GM18502 (cell line): ENCODE data around the gene MED6.
A peak's percentile ranks its signal among the peaks of the same experiment; 100 is the strongest.

Experiments used
- ATAC-seq: cut with Tn5 transposase; IDR thresholded peaks from one replicate; pipeline ENCODE4 v1.9.1; 2021; ENCODE audit warnings: mild to moderate bottlenecking; ENCODE audit not compliant: unreplicated experiment, poor library complexity

MED6 gene, protein sequence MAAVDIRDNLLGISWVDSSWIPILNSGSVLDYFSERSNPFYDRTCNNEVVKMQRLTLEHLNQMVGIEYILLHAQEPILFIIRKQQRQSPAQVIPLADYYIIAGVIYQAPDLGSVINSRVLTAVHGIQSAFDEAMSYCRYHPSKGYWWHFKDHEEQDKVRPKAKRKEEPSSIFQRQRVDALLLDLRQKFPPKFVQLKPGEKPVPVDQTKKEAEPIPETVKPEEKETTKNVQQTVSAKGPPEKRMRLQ

GRCh38 chr14:70600382-70601157 is at the start of gene MED6:
Gene MED6, minus strand, starts transcription at chr14:70600655. Its CDS starts 18 bp downstream, at chr14:70600637.
- ATAC-seq = peak; percentile 96

- ATAC-seq = no peak
Observed at GRCh38 chr14:70649803-70650202, 49.3 kb upstream of the MED6 start.

- ATAC-seq = no peak
Observed at GRCh38 chr14:70648346-70648745, 47.9 kb upstream of the MED6 start.

GRCh38 chr14:70646705-70647104 is 46.2 kb upstream of the MED6 start:
- ATAC-seq = no peak

DNA sequence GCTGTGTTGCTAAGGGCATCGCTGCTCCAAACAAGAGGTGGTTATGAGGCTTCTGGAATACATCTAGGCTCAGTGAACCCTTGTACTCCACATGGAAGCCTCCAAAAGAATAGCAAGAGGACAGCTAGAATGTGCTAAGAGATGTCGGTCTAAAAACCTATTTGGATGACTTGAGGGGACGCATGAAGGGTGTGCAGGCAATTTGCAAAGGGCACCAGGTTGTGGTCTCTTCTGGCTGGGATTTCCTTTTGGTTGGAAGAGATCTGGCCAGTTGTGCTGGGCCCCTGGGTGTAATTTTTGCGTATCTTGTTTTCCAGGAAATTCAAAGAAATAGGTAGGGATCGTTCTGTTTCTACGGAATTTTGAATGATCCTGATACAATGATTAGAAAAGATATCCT is 45.4 kb upstream of the MED6 start:
- no peak for ATAC-seq

GRCh38 chr14:70643967-70644366 is 43.5 kb upstream of the MED6 start:
- ATAC-seq = no peak

DNA sequence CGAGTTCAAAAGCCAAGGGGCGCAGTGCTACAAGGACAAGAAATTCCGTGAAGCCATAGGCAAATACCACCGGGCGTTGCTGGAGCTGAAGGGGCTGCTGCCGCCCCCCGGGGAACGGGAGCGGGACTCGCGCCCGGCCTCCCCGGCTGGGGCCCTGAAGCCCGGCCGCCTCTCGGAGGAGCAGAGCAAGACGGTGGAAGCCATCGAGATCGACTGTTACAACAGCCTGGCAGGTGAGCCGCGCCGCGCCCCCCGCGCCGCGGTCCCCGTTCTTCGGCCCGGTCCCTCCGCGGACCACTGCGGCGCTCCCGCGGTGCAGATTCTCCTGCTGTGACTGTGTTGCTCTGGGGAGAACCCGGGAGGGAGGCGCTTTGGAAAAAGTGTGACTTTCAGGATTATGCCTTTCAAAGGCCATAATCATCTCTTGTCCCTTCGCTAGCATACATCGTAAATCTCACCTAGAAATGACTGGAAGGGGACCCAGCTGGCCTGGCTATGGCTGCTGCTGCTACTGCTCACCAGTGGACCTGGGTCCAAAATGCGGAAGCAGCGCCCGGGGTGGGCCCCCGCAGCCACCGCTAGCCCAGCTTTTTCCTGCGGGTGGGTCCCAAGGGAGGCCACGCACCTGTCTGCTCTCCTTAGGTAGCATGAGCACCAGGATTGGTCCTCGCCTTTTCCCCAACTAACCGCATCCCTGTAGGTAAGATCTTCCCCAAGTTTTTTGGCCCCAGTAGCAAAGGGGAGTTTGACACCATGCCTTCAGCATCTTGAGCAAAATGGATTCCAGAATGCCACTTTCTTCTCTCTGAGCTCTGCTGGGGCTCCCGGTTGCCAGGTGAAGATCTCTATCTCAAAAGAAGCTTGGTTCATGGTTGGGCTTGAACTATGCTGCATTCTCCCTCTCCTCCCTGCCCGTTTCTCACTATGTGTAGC is 42.1 kb upstream of the MED6 start:
- ATAC-seq = peak; percentile 37

- ATAC-seq = no peak
Observed at GRCh38 chr14:70641548-70642302, 41.3 kb upstream of the MED6 start, which contains the start of gene TTC9. Gene TTC9, plus strand, starts transcription at chr14:70641916. Its CDS starts 214 bp downstream, at chr14:70642130.

DNA sequence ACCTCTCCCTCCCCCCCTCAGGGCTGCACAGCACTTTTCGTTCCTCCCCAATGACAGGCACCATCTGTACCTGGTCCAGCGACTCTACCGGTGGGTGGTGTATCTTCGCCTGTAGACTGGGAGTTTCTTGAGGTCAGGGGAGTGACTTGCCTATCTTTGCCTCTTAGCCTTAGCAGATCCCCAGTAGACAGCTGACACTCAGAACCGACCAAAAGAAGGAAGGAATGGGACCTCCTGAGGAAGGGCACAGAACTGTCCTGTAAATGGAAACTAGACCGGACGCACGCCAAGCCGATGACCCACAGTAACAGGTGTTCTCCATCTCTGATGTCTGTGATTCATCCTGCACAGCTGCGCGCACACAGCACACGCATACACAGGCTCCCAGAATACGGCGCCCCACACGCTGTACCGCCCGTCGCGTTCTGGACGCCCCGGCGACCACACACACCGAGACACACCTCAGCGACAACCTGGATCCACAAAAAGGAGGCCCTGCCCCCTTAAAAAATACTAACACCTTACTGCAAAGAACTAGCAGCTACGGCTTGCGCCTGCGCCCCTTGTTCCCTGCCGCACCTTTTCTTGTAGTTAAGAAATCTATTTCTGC is 40.6 kb upstream of the MED6 start:
- peak; percentile 66 for ATAC-seq

DNA sequence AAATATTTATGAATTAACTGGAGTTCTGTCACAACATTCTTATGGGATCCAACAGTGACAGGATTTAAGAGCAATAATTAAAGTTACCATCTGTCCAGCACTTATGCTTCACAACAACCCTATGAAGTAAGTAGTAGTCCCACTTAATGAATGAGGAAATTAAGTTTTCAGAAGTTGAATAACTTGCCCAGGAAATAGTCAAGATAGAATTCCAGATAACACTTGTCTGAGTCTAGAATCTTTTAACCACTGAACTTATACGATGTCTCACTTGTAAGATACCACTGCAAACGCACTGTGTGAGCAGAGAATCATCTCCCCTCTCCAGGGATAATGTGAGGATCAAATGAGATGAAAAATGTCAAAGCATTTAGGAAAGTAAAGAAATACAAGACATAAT is 38.0 kb upstream of the MED6 start:
- ATAC-seq = no peak

DNA sequence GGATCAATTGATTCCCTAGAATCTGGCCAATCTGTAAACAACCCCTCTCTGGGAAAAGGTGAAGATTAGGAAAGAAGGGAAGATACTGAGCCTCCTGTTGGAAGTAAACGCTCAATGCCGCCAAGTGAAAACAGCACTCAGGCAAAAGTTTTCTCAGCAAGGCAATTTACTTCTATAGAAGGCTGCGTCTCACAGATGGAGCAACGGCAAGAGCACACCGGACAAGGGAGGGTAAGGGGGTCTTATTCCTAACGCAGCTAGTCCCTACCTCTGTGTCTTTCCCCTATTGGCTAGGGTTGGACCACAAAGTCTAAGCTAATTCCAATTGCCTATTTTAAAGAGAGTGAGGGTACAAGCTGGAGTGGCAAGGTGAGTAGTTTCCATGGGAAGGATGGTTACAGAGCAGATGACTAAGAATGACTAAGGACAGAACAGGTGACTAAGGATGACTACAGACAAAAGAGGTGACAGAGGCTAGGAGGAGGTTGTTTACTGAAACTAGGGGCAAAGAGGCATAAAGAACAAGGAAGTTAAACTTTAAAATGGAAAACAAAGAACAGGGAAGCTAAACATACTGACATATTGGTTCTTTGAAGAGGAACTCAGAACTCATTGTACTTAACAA is 35.6 kb upstream of the MED6 start:
- no peak for ATAC-seq

DNA sequence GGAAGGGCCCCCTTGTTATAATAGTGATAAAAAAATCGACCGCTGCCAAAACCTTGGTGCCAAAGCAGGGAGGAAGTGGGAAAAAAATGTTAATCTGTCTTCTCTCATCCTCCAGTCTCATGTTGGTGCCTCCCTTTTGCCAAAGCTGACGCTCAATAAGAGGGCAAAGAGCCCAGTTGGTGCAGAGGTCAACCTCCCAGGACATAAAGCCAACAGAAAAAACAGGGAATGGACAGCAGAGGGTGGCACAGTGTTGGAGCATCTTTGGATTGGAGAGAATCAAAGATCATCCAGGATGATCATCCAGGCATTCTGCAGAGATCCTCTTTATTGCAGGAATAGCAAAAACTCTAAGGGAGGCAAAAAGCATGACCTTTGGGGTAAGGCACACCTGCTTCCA is 31.5 kb upstream of the MED6 start:
- ATAC-seq = no peak

DNA sequence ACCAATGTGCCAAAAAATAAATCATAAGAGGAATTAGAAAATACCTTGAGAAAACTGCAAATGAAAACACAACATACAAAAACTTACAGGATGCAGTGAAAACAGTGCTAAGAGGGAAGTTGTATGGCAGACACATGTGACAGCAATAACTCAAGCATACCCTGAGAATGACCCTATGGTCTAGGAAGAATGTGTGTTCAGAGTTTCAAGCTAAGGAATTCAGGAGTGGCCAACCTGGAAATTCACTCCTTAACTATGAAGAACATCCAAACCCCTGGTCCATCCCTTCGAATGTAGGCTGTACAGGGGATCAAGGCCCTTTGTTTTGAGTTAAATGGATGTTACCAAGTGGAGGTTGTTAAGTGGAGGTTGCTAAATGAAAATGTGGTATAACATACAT is 24.5 kb upstream of the MED6 start:
- no peak for ATAC-seq

DNA sequence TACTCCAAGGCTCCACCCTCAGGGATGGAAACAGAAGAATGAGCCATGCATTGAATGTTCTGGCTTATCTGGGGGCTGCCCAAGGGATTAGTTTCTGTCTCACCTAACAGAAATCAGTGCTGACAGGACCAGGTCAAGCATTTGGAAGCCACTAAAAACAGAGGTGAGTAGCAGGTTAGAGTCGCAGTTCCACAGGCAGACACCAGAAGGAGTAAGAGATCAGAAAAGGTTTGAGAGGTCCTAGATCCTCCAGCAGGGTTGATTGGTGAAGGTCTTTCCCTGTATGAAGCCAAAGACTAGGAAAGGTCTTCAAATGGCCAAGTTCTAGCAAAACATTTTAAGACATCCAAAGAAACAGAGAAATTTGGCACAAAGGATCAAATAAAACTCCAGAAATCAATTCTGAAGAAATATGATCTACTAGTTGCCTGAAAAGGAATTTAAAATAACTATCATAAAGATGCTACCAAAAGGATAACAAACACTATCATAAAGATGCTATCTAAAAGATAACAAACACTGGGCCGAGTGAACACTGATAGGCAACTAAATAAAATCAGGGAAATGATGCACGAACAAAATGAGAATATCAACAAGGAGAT is 21.8 kb upstream of the MED6 start:
- ATAC-seq = no peak

- ATAC-seq = no peak
Observed at GRCh38 chr14:70619708-70620107, 19.3 kb upstream of the MED6 start.

DNA sequence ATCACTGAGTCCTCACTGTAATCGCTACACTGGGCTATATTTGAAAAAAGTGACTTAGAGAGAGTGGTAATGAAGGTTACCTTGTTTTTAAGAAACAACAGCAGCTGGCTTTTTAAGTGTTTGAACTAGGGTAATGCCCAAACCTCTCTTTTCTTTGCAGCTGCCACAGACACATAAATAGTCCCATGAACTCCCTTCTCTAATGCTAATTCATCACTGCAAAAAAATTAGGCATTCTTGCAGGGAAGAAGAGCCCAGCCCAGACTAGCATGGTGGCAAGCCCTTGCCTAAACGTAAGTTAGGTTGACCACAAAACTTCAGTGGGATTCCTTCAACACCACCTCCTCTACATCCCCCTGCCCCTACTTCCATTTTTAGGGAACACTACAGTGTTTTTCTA is 17.9 kb upstream of the MED6 start:
- no peak for ATAC-seq

GRCh38 chr14:70616646-70617045 is 16.2 kb upstream of the MED6 start:
- ATAC-seq = no peak

- ATAC-seq = no peak
Observed at GRCh38 chr14:70611216-70611615, 10.8 kb upstream of the MED6 start.

- ATAC-seq = no peak
Observed at GRCh38 chr14:70602254-70602653, 1.8 kb upstream of the MED6 start.
